Measurements from ENCODE around the gene MKNK2.
A peak's percentile ranks its signal among the peaks of the same experiment; 100 is the strongest.

DNA sequence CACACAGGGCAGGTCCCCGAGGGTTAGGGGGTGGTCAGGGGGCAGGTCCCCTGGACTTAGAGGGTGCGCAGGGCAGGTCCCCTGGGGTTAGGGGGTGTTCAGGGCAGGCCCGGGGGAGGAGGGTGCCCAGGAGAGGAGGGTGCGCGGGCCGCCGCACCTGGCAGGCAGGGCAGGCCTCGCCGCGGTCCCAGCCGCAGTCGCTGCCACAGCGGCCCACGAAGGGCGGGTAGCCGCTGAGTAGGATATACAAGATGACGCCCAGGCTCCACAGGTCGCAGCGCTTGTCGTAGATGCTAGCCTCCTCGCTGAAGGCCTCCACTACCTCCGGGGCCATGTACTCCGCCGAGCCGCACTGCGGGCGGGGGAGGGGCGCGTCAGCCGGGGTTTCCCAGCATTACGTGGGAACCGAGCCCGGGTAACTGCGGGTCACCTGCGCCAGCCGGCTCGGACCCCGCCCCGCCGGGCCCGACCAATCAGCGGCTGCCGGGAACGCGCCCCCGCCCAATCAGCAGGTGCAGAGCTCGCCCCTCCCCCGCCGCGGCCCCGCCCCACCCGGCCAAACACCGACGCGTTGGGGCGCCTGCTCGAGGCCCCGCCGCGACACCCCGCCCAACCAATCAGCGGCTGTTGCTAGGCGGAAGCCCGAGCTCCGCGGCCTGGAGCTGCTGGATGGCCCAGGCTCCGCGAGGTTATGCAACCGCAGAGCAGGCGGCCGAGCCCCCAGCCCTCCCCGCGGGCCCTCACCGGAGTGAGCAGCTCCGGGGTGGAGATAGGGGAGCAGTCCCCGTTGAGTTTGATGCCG lies 9.2 kb downstream of the MKNK2 start:
- TF ChIP-seq POLR2A (IDR thresholded peaks at IDR 0.05; ENCODE audit: low read depth) (peak; percentile 16), POLR2AphosphoS5 (IDR thresholded peaks at IDR 0.05) (peak; percentile 83 to 84)
- TF ChIP-seq, protein P1, sequence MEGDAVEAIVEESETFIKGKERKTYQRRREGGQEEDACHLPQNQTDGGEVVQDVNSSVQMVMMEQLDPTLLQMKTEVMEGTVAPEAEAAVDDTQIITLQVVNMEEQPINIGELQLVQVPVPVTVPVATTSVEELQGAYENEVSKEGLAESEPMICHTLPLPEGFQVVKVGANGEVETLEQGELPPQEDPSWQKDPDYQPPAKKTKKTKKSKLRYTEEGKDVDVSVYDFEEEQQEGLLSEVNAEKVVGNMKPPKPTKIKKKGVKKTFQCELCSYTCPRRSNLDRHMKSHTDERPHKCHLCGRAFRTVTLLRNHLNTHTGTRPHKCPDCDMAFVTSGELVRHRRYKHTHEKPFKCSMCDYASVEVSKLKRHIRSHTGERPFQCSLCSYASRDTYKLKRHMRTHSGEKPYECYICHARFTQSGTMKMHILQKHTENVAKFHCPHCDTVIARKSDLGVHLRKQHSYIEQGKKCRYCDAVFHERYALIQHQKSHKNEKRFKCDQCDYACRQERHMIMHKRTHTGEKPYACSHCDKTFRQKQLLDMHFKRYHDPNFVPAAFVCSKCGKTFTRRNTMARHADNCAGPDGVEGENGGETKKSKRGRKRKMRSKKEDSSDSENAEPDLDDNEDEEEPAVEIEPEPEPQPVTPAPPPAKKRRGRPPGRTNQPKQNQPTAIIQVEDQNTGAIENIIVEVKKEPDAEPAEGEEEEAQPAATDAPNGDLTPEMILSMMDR (IDR thresholded peaks at IDR 0.05), result no peak
